Fibroblast of mammary gland (primary cell): ENCODE measurements around the gene INSYN2B.

ENCODE experiments used
- DNase-seq: peaks from one replicate; pipeline ENCODE4 v3.0.0-alpha.2; 2010; ENCODE audit warnings: low read depth
- H3K4me3 ChIP-seq: 2 replicates; pipeline ENCODE4 v1.5.1; 2011; ENCODE audit warnings: low read depth, mild to moderate bottlenecking, low read length, moderate library complexity; ENCODE audit not compliant: control insufficient read depth
- TF ChIP-seq, protein P1 (sequence below): conservative IDR thresholded peaks from 2 replicates; pipeline ENCODE4 v1.5.1; 2011; ENCODE audit warnings: low read depth, low read length, inconsistent platforms; ENCODE audit not compliant: control insufficient read depth, insufficient read depth

The INSYN2B gene

GRCh38 chr5:169941542-169941941 is 38.8 kb downstream of the INSYN2B start:
- no peak overlapping the region for H3K4me3 ChIP-seq
- TF ChIP-seq, protein P1, sequence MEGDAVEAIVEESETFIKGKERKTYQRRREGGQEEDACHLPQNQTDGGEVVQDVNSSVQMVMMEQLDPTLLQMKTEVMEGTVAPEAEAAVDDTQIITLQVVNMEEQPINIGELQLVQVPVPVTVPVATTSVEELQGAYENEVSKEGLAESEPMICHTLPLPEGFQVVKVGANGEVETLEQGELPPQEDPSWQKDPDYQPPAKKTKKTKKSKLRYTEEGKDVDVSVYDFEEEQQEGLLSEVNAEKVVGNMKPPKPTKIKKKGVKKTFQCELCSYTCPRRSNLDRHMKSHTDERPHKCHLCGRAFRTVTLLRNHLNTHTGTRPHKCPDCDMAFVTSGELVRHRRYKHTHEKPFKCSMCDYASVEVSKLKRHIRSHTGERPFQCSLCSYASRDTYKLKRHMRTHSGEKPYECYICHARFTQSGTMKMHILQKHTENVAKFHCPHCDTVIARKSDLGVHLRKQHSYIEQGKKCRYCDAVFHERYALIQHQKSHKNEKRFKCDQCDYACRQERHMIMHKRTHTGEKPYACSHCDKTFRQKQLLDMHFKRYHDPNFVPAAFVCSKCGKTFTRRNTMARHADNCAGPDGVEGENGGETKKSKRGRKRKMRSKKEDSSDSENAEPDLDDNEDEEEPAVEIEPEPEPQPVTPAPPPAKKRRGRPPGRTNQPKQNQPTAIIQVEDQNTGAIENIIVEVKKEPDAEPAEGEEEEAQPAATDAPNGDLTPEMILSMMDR, result no peak
- DNase-seq, result peak; percentile 10

- no peak overlapping the region for H3K4me3 ChIP-seq
- TF ChIP-seq, protein P1, result no peak
- DNase-seq, result no peak
Measured at GRCh38 chr5:169939731-169940130, 40.6 kb downstream of the INSYN2B start.

GRCh38 chr5:169938439-169938838 is 41.9 kb downstream of the INSYN2B start:
- DNase-seq, result no peak
- TF ChIP-seq, protein P1, result no peak
- no peak overlapping the region for H3K4me3 ChIP-seq

DNA sequence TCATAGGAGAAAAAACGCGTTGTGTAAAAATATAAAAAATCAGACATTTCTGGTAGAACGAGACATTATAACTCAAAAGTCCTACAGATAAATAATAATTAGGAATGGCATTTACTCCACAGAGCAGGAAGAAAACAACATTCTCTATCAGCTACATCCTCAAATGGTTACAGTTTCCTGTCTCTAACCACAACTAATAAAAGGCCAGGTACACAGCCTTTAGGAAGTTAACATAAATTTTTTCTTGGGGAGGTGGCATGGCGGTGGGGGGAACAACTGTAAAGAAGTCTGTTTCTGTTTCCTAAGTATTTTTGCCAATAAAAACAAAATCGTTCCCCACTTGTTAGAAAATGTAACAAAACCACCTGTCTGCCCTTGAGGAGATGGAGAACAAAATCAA is 44.5 kb downstream of the INSYN2B start:
- H3K4me3 ChIP-seq, result no peak overlapping the region
- TF ChIP-seq, protein P1, result no peak
- DNase-seq, result no peak

DNA sequence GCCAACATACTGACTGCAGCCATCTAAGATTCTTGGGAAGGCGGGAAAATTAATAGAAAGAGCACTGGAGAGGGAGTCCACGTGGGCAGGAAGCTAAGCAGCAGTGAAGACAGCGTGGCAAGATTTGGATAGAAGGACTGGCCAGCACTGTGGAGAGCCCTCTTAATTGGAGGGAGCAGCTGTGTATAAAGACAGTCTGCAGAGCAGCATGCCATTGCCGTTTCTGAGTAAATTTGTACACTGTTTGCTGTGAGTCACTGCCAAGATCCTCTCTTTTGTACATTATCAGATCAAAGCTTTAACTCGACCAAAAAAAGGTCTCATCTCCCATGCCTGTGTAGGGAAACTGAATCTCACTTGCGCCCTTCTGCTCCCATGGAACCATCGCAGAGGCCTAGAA is 45.3 kb downstream of the INSYN2B start:
- no peak overlapping the region for H3K4me3 ChIP-seq
- TF ChIP-seq, protein P1, result no peak
- no peak for DNase-seq

DNA sequence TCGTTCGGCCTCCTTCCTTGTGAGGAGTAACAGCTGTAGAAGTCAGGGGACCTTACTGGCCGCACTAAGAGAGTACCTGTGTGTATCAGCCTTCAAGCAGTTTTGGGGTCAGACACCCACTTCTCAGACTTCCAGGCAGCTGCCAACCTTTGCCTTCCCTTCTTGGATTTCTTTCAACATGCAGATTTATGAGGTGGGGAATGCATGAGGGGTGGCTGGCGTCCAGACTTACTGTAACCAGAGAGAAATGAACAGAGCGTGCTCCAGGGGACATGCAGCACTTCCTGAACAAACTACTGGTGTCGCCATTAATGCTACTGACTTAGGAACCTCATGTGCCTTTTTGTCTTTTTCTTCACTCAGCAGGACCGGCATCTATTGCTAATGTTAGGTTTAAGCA is 46.7 kb downstream of the INSYN2B start:
- TF ChIP-seq, protein P1, result no peak
- H3K4me3 ChIP-seq, result no peak overlapping the region
- DNase-seq, result peak; percentile 15

DNA sequence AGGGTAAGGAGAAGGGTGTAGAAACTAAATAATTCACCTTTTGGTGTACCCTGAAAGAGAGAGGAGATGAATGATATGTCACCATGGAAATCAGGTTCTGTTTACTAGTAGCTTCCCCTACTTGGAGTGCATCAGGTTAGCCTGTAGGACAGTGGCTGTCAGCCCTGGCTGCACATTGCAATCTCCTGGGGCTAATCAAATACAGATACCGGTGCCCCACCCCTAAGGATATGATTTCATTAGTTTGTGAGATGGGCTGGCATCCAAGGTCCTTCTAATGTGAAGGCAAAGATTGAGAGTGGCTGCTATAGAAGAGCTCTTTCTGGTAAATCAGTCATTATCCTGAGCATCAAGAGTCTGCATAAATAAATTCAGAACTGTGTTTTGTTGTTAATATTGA is 47.2 kb downstream of the INSYN2B start:
- peak; percentile 23 for DNase-seq

More for the DNA sequence above, 47.2 kb downstream of the INSYN2B start:
- TF ChIP-seq, protein P1, result no peak
- H3K4me3 ChIP-seq, result no peak overlapping the region
